ENCODE results near the gene ACKR3. TPM values are rescaled to one million over a fixed set of nuclear protein-coding genes. Genes with fewer than 3 reads are reported as not detected.
A peak's percentile ranks its signal among the peaks of the same experiment; 100 is the strongest.

ACKR3 gene
- 74.1 TPM for total RNA-seq
- long read RNA-seq, partial matches to known transcripts = 0 of 49 reads
- long read RNA-seq, other reads (novel, unspliced or antisense) = 46 of 49 reads

GRCh38 chr2:236569573-236569973 is at the start of gene ACKR3:
Gene ACKR3 (plus strand): TSS chr2:236569825. CDS start chr2:236580466, 10,641 bp downstream.
- peak; percentile 90 for DNase-seq (ENCODE audit: low spot score)

- no peak for DNase-seq (ENCODE audit: low spot score)
Observed at GRCh38 chr2:236521556-236521955, 48.1 kb upstream of the ACKR3 start.

GRCh38 chr2:236523249-236523648 is 46.4 kb upstream of the ACKR3 start:
- DNase-seq (ENCODE audit: low spot score) = no peak

- DNase-seq (ENCODE audit: low spot score) = no peak
Observed at GRCh38 chr2:236525411-236525997, 44.1 kb upstream of the ACKR3 start.

- DNase-seq (ENCODE audit: low spot score) = no peak
Observed at GRCh38 chr2:236526455-236527158, 43.0 kb upstream of the ACKR3 start.

- no peak for DNase-seq (ENCODE audit: low spot score)
Observed at GRCh38 chr2:236527159-236527630, 42.4 kb upstream of the ACKR3 start.

GRCh38 chr2:236529606-236530005 is 40.0 kb upstream of the ACKR3 start:
- DNase-seq (ENCODE audit: low spot score) = no peak

- DNase-seq (ENCODE audit: low spot score) = no peak
Observed at GRCh38 chr2:236530512-236530911, 39.1 kb upstream of the ACKR3 start.

GRCh38 chr2:236531195-236531594 is 38.4 kb upstream of the ACKR3 start:
- no peak for DNase-seq (ENCODE audit: low spot score)

- peak; percentile 88 for DNase-seq (ENCODE audit: low spot score)
Observed at GRCh38 chr2:236531996-236532395, 37.6 kb upstream of the ACKR3 start.

GRCh38 chr2:236533343-236533742 is 36.3 kb upstream of the ACKR3 start:
- DNase-seq (ENCODE audit: low spot score) = no peak

GRCh38 chr2:236535024-236535423 is 34.6 kb upstream of the ACKR3 start:
- no peak for DNase-seq (ENCODE audit: low spot score)

- DNase-seq (ENCODE audit: low spot score) = no peak
Observed at GRCh38 chr2:236536727-236537398, 32.8 kb upstream of the ACKR3 start.

GRCh38 chr2:236538242-236538641 is 31.4 kb upstream of the ACKR3 start:
- DNase-seq (ENCODE audit: low spot score) = no peak

- DNase-seq (ENCODE audit: low spot score) = no peak
Observed at GRCh38 chr2:236541008-236541562, 28.5 kb upstream of the ACKR3 start.

- DNase-seq (ENCODE audit: low spot score) = peak; percentile 60
Observed at GRCh38 chr2:236544362-236544761, 25.3 kb upstream of the ACKR3 start.

GRCh38 chr2:236545248-236545658 is 24.4 kb upstream of the ACKR3 start:
- no peak for DNase-seq (ENCODE audit: low spot score)

- DNase-seq (ENCODE audit: low spot score) = no peak
Observed at GRCh38 chr2:236545814-236546480, 23.7 kb upstream of the ACKR3 start.

- no peak for DNase-seq (ENCODE audit: low spot score)
Observed at GRCh38 chr2:236546561-236547002, 23.0 kb upstream of the ACKR3 start.

- no peak for DNase-seq (ENCODE audit: low spot score)
Observed at GRCh38 chr2:236547725-236548124, 21.9 kb upstream of the ACKR3 start.

Data from mesenteric fat pad (tissue), 1 donor.